Neural cell (in vitro differentiated cells): ENCODE data around the gene TXNDC15.

Source experiments
- EZH2 ChIP-seq: fragments of 200-600, 300-800 bp; shearing (Covaris generic), sonication (generic); IDR thresholded peaks from 2 replicates; pipeline ENCODE4 v1.6.1; 2014; ENCODE audit warnings: antibody characterized with exemption, low read length, borderline replicate concordance, mild to moderate bottlenecking; ENCODE audit not compliant: insufficient read depth, poor library complexity, severe bottlenecking
- MXI1 ChIP-seq: fragments of 450-650 bp; conservative IDR thresholded peaks from 2 replicates; pipeline ENCODE4 v1.6.1; 2014; ENCODE audit warnings: antibody characterized with exemption, mild to moderate bottlenecking; ENCODE audit not compliant: poor library complexity, severe bottlenecking
- TF ChIP-seq, protein P1 (sequence below): fragments of 450-650 bp; IDR thresholded peaks from 2 replicates; pipeline ENCODE4 v1.5.1; 2014; ENCODE audit warnings: antibody characterized with exemption, mild to moderate bottlenecking, moderate library complexity; ENCODE audit not compliant: poor library complexity, severe bottlenecking

- TF ChIP-seq, protein P1, sequence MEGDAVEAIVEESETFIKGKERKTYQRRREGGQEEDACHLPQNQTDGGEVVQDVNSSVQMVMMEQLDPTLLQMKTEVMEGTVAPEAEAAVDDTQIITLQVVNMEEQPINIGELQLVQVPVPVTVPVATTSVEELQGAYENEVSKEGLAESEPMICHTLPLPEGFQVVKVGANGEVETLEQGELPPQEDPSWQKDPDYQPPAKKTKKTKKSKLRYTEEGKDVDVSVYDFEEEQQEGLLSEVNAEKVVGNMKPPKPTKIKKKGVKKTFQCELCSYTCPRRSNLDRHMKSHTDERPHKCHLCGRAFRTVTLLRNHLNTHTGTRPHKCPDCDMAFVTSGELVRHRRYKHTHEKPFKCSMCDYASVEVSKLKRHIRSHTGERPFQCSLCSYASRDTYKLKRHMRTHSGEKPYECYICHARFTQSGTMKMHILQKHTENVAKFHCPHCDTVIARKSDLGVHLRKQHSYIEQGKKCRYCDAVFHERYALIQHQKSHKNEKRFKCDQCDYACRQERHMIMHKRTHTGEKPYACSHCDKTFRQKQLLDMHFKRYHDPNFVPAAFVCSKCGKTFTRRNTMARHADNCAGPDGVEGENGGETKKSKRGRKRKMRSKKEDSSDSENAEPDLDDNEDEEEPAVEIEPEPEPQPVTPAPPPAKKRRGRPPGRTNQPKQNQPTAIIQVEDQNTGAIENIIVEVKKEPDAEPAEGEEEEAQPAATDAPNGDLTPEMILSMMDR: no peak
- TF ChIP-seq EZH2 (no peak), MXI1 (no peak)
Observed at GRCh38 chr5:134949316-134949715, 75.1 kb downstream of the TXNDC15 start.
